Liver (tissue), 9 donors: Measurements from ENCODE around the gene SRSF3. TPM values are rescaled to one million over a fixed set of nuclear protein-coding genes. Genes with fewer than 3 reads are reported as not detected.

Experiments used
- DNase-seq: peaks from one replicate; pipeline ENCODE4 v3.0.0-alpha.2; 2017; ENCODE audit warnings: low spot score
- H3K27ac ChIP-seq, 2 donors: one replicate each; pipeline ENCODE4 v1.7.0; 2013; ENCODE audit warnings: inconsistent platforms in 2 of 2, low read length in 2 of 2, control low read depth in 1 of 2, low read depth in 1 of 2, mild to moderate bottlenecking in 1 of 2
- H3K27me3 ChIP-seq, 4 donors: one replicate each; pipeline versions ENCODE4 v1.6.1 to v1.7.0; 2013; ENCODE audit warnings: low read length in 3 of 4, inconsistent platforms in 1 of 4, mild to moderate bottlenecking in 1 of 4, moderate library complexity in 1 of 4; ENCODE audit not compliant: control insufficient read depth in 4 of 4, insufficient read depth in 4 of 4
- H3K36me3 ChIP-seq, 4 donors: one replicate each; pipeline versions ENCODE4 v1.6.1 to v1.7.0; 2013; ENCODE audit warnings: low read length in 3 of 4, mild to moderate bottlenecking in 3 of 4, low read depth in 1 of 4, moderate library complexity in 1 of 4; ENCODE audit not compliant: control insufficient read depth in 4 of 4, insufficient read depth in 3 of 4
- H3K4me1 ChIP-seq, 4 donors: one replicate each; pipeline versions ENCODE4 v1.6.1 to v1.7.0; 2013; ENCODE audit warnings: low read length in 3 of 4, mild to moderate bottlenecking in 3 of 4, moderate library complexity in 1 of 4; ENCODE audit not compliant: control insufficient read depth in 4 of 4, insufficient read depth in 4 of 4
- H3K4me3 ChIP-seq, 3 donors: one replicate each; pipeline versions ENCODE4 v1.6.1 to v1.7.0; 2013; ENCODE audit warnings: low read length in 3 of 3, control low read depth in 1 of 3, low read depth in 1 of 3, mild to moderate bottlenecking in 1 of 3
- H3K9ac ChIP-seq, 2 donors: one replicate each; pipeline ENCODE4 v1.7.0; 2013; ENCODE audit warnings: low read length in 2 of 2, mild to moderate bottlenecking in 2 of 2, moderate library complexity in 2 of 2, control low read depth in 1 of 2, low read depth in 1 of 2
- H3K9me3 ChIP-seq, 4 donors: one replicate each; pipeline versions ENCODE4 v1.6.1 to v1.7.0; 2013; ENCODE audit warnings: low read length in 3 of 4; ENCODE audit not compliant: control insufficient read depth in 4 of 4
- CTCF ChIP-seq: fragments of 150-350 bp; IDR thresholded peaks from 2 replicates; pipeline ENCODE4 v1.5.1; 2017; ENCODE audit warnings: improper control_type of control experiment, low read depth, low read length; ENCODE audit not compliant: missing input control
- EGR1 ChIP-seq, 2 donors: IDR thresholded peaks; 2 replicates each; pipeline ENCODE4 v1.6.1; 2016 to 2018; ENCODE audit warnings: antibody characterized with exemption in 2 of 2, low read depth in 2 of 2
- FOXA1 ChIP-seq: IDR thresholded peaks from 2 replicates; pipeline ENCODE4 v1.6.1; 2016; ENCODE audit warnings: antibody characterized with exemption
- FOXA2 ChIP-seq: IDR thresholded peaks from 2 replicates; pipeline ENCODE4 v1.6.1; 2016; ENCODE audit warnings: antibody characterized with exemption
- GABPA ChIP-seq, 2 donors: IDR thresholded peaks in 1 of 2; conservative IDR thresholded peaks in 1 of 2; 2 replicates each; pipeline ENCODE4 v1.6.1; 2016; ENCODE audit warnings: antibody characterized with exemption in 2 of 2, mild to moderate bottlenecking in 1 of 2, moderate library complexity in 1 of 2
- HNF4A ChIP-seq, 2 donors: conservative IDR thresholded peaks; 2 replicates each; pipeline ENCODE4 v1.6.1; 2016; ENCODE audit warnings: antibody characterized with exemption in 2 of 2, mild to moderate bottlenecking in 2 of 2
- HNF4G ChIP-seq: IDR thresholded peaks from 2 replicates; pipeline ENCODE4 v1.6.1; 2016; ENCODE audit warnings: antibody characterized with exemption
- JUND ChIP-seq, 2 donors: IDR thresholded peaks; 2 replicates each; pipeline ENCODE4 v1.6.1; 2016; ENCODE audit warnings: antibody characterized with exemption in 2 of 2
- NR2F2 ChIP-seq: IDR thresholded peaks from 2 replicates; pipeline ENCODE4 v1.6.1; 2016; ENCODE audit warnings: antibody characterized with exemption
- RAD21 ChIP-seq, 2 donors: IDR thresholded peaks; 2 replicates each; pipeline ENCODE4 v1.6.1; 2016; ENCODE audit warnings: antibody characterized with exemption in 2 of 2, mild to moderate bottlenecking in 2 of 2
- RXRA ChIP-seq, 2 donors: IDR thresholded peaks; 2 replicates each; pipeline ENCODE4 v1.6.1; 2017 to 2018; ENCODE audit warnings: antibody characterized with exemption in 2 of 2, mild to moderate bottlenecking in 1 of 2
- SP1 ChIP-seq: IDR thresholded peaks from 2 replicates; pipeline ENCODE4 v1.6.1; 2018; ENCODE audit warnings: antibody characterized with exemption, mild to moderate bottlenecking
- TAF1 ChIP-seq: conservative IDR thresholded peaks from 2 replicates; pipeline ENCODE4 v1.6.1; 2016; ENCODE audit warnings: antibody characterized with exemption, mild to moderate bottlenecking
- YY1 ChIP-seq: IDR thresholded peaks from 2 replicates; pipeline ENCODE4 v1.6.1; 2016; ENCODE audit warnings: antibody characterized with exemption, mild to moderate bottlenecking
- ZBTB33 ChIP-seq: IDR thresholded peaks from 2 replicates; pipeline ENCODE4 v1.6.1; 2016; ENCODE audit warnings: antibody characterized with exemption
- WGBS: extraction: QIAGEN DNeasy Blood & Tissue Kit; methylation state at CpG from one replicate; pipeline ENCODE4 v1.1.7; 2013; 5-methylcytosine and 5-hydroxymethylcytosine counted together
- polyA plus RNA-seq, 2 donors: library from polyadenylated mRNA; stranded (reverse) in 1 of 2; unstranded in 1 of 2; fragments of 200-250 nt in 1 of 2; fragments of >200 nt in 1 of 2; fragmentation: Nextera tagmentation in 1 of 2; extraction: Ambion mirVana in 1 of 2; gene quantifications; one replicate each; pipeline versions ENCODE4 v1.2.1 to v1.2.3, GENCODE V29; 2013 to 2015
- total RNA-seq, 2 donors: library from RNA; depleted of rRNA; stranded (reverse); fragments of >200 nt; gene quantifications; one replicate each; pipeline ENCODE4 v1.2.3, GENCODE V29; 2014
- TF ChIP-seq, protein P1 (sequence below): IDR thresholded peaks from 2 replicates; pipeline ENCODE4 v1.6.1; 2016; ENCODE audit warnings: antibody characterized with exemption
- TF ChIP-seq, protein P2 (sequence below): IDR thresholded peaks from 2 replicates; pipeline ENCODE4 v1.6.1; 2016; ENCODE audit warnings: antibody characterized with exemption
- TF ChIP-seq, protein P3 (sequence below): IDR thresholded peaks from 2 replicates; pipeline ENCODE4 v1.6.1; 2016; ENCODE audit warnings: antibody characterized with exemption, mild to moderate bottlenecking
- donor health status: healthy.
- donor health status: healthy.
- donor health status: healthy.
- donor health status: healthy.
- donor health status: healthy.

SRSF3 gene
- total and polyA plus RNA-seq, 4 donors = 62.8 to 103 (median 101) TPM

- peaks cover 3 to 20% (median 9%) of the 10 kb centered on the region in 4 donors for H3K4me1 ChIP-seq
- DNase-seq = no peak
- TF ChIP-seq ZBTB33 (no peak), FOXA1 (no peak), FOXA2 (no peak), YY1 (no peak), HNF4A (conservative IDR thresholded peaks at IDR 0.05) (no peak), RAD21 (IDR thresholded peaks at IDR 0.05) (no peak), TAF1 (no peak), NR2F2 (no peak), JUND (IDR thresholded peaks at IDR 0.05) (no peak), EGR1 (IDR thresholded peaks at IDR 0.05; ENCODE audit: low read depth in 2 of 2) (no peak), CTCF (no peak), GABPA (IDR thresholded peaks at IDR 0.05 in 1 of 2, conservative IDR thresholded peaks at IDR 0.05 in 1 of 2) (no peak), HNF4G (no peak), RXRA (IDR thresholded peaks at IDR 0.05) (no peak), SP1 (no peak)
- TF ChIP-seq, protein P1, sequence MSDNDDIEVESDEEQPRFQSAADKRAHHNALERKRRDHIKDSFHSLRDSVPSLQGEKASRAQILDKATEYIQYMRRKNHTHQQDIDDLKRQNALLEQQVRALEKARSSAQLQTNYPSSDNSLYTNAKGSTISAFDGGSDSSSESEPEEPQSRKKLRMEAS = no peak
- TF ChIP-seq, protein P2, sequence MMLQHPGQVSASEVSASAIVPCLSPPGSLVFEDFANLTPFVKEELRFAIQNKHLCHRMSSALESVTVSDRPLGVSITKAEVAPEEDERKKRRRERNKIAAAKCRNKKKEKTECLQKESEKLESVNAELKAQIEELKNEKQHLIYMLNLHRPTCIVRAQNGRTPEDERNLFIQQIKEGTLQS = no peak
- TF ChIP-seq, protein P3, sequence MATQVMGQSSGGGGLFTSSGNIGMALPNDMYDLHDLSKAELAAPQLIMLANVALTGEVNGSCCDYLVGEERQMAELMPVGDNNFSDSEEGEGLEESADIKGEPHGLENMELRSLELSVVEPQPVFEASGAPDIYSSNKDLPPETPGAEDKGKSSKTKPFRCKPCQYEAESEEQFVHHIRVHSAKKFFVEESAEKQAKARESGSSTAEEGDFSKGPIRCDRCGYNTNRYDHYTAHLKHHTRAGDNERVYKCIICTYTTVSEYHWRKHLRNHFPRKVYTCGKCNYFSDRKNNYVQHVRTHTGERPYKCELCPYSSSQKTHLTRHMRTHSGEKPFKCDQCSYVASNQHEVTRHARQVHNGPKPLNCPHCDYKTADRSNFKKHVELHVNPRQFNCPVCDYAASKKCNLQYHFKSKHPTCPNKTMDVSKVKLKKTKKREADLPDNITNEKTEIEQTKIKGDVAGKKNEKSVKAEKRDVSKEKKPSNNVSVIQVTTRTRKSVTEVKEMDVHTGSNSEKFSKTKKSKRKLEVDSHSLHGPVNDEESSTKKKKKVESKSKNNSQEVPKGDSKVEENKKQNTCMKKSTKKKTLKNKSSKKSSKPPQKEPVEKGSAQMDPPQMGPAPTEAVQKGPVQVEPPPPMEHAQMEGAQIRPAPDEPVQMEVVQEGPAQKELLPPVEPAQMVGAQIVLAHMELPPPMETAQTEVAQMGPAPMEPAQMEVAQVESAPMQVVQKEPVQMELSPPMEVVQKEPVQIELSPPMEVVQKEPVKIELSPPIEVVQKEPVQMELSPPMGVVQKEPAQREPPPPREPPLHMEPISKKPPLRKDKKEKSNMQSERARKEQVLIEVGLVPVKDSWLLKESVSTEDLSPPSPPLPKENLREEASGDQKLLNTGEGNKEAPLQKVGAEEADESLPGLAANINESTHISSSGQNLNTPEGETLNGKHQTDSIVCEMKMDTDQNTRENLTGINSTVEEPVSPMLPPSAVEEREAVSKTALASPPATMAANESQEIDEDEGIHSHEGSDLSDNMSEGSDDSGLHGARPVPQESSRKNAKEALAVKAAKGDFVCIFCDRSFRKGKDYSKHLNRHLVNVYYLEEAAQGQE = no peak
- H3K9me3 ChIP-seq = no peaks in the 10 kb centered on the region
- WGBS = 85% methylated on average over 11 of the region's 11 CpGs
- no peaks in the 10 kb centered on the region for H3K27me3 ChIP-seq
- H3K27ac ChIP-seq = no peak overlapping the region
- no peak overlapping the region for H3K4me3 ChIP-seq
- H3K9ac ChIP-seq = no peak overlapping the region
- no peaks in the 10 kb centered on the region for H3K36me3 ChIP-seq
Observed at GRCh38 chr6:36624461-36625157, 30.4 kb downstream of the SRSF3 start.
